ENCODE measurements around the gene MYL1.

MYL1 gene

DNA sequence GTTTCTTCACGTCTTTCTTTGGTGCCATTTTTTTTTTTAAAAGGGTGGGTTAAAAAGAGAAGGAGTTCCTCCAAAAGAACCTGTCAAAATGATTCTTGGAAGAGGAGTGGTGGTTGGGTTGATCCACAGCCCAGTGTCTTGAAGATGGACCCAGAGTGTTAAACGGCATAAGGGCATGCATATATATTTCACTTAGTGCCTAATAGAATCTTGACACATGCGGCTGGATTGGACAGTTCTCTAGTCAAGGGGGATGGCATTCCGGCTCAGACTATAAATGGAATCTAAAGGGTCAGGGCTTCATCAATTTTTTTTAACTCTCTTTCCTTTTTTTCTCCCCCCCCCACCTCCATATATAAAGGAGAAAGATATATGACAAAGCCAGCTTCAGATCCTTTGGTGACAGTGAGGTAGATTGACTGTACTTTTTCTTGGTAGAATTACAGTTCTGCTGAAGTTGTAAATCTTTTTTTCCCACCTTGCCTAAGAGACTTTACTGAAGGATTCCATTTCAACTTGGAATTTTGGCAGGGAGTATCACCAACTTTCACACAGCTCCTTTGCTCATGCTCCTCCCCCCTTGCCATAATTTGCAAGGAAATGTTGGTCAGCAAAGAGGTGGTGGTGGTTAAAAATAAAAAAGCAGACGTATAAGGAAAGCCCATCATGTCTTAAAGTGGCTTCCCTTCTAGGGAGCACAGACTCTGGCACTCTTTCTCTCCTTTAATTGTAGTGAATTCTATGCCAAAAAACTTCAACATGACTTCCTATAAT lies at the start of gene MYL1:
MYL1 (minus strand) TSS at position 160 of the 774 bp plus-strand sequence; CDS start at position 28, 132 bp downstream.
- DNase-seq = no peak

DNA sequence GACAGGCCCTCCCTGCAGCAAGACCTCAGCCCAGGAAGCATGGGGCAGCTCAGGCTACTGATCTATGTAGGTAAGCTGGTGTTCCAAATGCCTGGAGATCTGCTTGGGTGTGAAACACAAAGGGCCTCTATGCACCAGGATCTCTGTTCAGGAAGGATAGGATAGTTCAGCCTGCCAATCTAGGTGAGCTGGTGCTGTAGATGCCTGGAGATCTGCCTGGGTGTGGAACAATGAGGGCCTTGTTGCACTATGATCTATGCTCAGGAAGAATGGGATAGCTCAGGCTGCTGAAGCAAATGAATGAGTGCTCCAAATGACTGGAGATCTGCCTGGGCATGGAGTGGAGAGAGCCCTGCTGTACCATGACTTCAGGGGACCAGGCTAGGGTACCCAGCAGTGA lies 48.9 kb upstream of the MYL1 start:
- no peak for DNase-seq

DNA sequence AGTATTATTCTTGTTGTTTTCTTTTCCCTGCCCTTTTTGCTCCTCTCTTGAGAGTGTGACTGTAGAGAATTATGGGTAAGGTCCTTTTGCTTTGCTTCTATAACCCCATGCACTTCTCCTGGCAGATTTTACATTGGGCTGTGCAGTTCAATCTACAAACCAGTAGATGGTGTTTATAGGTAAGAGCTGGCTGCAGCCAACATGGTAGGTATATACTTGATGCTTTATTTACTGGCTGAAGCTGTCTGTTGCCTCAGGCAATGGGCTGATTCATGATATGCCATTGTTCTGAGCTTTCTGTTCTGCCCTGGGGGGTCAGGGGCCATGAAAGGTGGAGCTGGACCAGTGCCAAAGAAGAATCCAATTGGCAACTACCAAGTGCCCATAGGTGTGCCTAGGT lies 48.3 kb upstream of the MYL1 start:
- no peak for DNase-seq

DNA sequence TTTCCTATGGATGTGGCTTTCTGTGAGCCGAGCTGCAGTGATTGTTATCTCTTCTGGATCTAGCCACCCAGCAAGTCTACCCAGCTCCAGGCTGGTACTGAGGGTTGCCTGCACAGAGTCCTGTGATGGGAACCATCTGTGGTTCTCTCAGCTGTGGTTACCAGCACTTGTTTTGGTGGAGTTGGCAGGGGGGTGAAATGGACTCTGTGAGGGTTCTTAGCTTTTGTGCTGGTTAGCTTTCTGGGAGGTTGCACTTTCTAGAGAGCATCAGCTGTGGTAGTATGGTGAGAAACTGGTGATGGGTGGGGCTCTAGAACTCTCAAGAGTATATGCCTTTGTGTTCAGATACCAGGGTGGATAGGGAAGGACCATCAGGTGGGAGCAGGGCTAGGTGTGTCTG lies 45.4 kb upstream of the MYL1 start:
- DNase-seq = no peak

DNA sequence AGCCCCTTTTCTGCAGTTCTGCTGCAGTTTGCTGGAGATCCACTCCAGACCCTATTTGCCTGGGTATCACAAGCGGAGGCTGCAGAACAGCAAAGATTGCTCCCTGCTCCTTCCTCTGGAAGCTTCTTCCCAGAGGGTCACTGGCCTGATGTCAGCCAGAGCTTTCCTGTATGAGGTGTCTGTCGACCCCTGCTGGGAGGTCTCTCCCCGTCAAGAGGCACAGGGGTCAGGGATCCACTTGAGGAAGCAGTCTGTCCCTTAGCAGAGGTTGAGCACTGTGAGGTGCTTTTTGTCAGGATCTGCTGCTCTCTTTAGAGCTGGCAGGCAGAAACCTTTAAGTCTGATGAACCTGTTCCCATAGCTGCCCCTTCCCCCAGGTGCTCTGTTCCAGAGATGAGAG lies 42.0 kb upstream of the MYL1 start:
- DNase-seq = no peak

DNA sequence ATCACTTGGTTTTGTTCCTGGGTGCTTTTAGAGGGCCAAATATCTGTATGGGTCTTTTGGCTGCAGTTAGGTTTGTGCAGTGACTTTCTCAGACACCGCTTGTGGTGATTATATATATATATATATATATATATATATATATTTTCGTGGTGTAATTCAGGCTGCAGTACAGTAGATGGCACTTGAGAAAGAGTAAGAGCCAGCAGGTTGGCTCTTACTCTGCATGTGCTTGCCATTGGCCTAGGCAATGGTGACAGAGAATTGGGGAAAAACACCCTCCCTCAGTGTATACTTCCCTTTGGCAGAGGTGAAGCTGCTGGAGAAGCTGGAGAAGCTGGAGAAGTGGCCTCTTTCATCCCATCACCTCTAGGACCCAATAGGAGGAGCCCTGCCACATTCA lies 22.2 kb upstream of the MYL1 start:
- DNase-seq = no peak

DNA sequence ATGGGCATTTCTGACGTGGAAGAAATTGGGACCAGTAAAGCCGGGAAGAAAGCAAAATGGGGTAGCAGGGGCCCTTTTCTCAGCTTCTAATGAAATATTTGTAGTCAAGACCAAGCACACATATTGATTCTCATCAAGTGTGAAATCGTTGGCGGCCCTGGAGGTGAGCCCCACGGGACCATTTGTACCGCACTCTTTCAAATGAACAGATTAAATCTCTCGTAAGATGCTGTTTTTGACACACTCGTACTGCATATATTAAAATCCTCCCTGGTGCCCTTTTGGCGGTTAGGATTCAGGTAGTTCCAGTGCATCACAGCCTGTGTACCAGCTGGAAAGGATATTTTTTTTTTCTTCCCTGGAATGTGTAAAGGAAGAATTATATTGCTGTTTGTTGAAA lies 9.9 kb upstream of the MYL1 start:
- DNase-seq = no peak

DNA sequence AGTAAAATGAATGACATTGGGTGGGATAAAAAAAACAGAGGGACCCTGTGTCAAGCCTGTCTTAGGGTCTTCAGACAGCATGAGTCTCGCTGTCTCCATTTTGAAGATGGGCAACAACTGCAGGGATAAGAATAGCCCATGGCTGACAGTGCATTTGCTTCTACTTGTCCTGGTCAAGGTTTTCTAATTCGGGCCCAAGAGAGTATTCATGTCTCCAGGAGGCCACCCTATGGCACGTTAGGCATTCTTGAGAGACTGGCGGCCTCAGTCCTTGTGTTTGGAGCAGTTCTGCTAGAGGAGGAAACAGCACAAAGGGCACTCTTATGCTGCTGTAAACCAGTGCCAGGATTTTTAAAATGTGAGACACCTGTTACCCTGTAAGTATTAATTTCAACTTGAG lies 9.5 kb upstream of the MYL1 start:
- no peak for DNase-seq

DNA sequence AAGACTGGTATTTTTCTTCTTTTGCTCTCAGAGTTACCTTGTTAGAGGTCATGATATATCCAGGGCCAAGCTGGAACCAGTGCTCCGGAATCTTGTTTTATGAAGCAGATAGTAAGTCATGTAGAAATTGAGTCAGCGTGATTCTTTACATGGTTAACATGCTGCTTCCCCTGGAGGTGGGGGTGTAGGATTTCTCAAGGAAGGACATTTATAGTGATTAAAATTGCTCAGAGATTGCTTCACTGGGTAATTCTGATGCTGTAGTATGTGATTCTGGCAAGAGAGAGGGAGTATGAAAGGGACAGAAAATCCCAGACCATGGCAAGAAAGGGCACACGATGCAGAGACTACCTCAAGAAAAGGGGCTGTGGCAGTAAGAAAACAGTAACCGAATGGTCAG lies 8.0 kb upstream of the MYL1 start:
- no peak for DNase-seq

DNA sequence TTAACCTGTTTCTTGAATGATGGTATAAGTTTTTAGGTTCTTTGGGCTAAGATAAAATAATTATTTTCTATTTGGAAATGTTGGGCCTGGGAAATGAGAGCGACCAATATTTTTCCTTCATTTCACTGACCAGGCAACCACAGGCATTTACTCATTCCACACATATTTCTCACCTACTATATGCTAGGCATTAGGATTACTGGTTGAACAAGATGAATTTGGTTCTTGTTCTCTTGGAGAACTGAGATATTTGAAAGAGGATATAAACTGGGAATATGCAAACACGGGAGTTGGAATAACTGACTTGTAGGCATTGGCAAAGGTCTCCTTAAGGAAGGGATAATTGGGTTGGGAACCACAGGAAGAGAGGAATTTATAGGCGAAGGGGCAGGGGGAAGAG lies 3.9 kb upstream of the MYL1 start:
- no peak for DNase-seq

DNA sequence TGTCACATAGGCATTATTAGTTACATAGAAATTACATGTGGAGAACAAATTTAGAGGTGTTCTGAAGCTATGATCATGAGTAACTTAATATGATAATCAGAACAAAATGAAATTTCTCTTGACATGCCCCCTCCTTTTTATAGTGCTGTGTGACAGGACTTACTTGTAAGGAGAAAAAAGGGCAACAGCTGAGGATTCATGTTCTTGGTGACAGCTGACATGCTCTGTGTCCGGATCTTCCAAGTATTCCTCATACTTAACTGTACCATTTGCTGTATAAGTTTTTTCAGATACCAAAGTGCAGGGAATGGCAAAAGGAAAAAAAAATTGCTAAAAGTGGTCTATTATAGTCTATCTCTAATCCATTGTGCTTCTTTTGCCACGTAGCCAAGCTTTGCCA lies 3.5 kb upstream of the MYL1 start:
- no peak for DNase-seq

DNA sequence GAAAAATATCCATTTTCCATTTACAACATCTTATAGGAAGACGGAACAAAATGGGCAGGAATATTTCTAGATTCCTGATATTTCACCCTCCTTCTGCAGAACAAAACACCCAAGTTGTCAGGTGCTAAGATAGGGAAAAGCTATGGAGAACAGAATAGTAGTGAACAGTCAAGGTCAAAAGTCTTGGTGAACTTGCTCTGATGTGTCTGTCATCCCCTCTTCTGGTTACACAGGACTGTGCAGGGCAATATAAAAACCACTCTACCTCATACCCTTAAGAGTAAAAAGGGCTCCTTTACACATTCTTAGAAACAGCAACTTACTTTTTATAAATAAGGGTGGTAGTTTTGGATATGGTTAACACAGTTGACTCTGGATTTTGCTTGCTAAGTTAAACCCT lies 4.4 kb downstream of the MYL1 start:
- DNase-seq = no peak

DNA sequence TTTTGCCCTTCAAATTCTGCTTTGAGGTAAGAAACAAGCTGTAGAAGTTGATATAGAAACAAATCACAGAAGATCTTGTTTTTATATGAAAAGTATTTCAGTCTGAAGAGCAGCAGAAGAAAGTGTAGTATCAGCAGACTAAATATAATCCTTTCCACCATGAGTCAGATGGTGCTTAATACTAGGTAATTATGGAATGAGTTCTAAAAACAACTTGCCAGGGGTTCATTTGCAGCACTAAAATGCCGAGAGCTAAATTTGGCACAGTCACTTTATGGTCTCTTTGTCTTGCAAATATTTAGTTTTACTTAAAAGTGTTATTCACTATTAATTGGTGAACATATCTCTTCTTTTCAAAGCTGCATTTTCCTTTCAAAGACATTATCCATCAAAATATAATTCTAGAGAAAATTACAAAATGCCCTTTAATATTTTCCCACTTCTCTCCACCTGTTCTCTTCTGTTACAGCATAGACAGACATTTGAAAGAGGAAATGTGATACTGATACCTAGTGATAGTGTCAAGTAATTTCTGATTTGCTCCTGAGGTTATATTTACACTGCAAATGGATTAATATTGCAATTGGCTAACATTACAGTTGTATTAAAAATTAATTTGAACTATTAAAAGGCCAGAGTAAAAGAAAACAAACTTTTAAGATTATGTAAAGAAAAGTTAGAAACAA lies 5.3 kb downstream of the MYL1 start:
- no peak for DNase-seq

DNA sequence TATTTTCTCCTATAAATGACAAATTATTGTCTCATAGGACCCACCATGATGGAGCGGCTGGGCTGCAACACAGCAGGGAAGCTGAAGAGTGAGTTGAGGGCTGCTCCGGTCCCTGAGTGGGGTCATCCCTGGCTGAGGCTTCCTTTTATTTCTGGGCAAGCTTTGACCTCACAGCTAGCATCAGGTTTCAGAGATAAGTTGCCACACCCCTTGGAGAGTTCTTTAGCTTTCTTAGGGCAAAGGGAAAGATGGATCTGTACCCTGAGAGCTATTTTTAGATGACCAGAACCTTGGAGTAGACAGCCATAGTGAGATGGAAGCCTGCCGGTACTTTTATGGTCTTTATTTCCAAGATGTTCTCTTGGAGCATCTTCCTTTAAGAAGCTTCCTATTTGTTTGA lies 11.5 kb downstream of the MYL1 start:
- DNase-seq = no peak

DNA sequence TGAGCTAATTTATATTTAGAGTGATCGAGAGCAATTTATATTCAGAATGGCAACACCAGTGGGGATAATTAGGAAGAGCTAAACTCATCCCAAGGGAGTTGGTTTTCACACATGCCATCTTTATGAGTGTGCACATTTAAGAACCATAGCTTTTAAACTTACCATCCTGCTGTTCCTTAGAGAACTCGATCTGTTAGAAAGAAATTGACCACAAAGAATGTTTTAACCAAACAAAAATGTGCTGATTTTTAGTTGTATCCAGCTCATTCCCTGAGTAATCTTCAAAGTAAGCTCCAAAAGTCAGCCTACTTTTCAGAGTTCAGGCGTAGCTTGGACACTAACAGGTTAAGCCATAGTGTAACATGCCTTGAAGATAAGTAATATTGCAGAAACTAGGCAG lies 12.6 kb downstream of the MYL1 start:
- no peak for DNase-seq

DNA sequence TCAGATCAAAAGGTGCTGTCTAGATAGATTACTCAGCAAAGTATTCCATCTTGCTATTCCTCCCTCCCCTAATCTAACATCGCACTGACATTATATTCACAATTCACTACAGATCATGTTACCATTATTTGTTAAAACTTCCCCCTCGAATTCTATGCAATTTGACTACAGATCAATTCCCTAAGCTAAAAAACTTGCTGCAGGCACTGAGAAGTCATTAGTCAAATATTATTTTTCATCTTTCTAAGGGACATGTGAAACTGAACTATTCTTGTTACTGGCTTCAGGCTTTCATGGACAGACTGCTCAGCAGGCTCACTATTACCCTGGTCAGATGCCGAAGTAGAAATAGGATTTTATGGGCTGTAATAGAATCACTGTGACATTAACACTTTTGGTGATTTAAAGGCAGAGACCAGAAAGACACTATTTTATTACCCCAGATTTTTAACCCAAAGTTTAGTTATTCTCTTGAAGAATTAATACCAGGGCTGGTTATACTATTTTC lies 15.1 kb downstream of the MYL1 start:
- DNase-seq = no peak

DNA sequence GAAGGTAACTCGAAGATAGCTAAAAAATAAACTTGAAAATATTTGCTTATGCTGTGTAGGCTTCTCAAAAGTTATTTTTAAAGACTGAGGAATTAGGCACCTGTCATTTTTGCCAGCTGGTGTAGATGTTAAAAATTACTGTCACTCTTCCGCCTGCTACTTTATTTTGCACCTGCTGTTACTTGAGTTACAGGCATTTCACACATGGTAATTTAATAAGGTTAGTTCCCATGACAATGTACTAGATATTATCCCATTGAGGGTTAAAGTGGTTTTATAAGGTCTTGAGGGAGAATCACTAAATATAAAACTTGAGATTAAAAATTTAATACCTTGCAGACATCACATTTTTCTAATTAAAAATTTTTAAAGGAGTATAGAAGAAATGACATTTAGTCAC lies 26.6 kb downstream of the MYL1 start:
- no peak for DNase-seq

DNA sequence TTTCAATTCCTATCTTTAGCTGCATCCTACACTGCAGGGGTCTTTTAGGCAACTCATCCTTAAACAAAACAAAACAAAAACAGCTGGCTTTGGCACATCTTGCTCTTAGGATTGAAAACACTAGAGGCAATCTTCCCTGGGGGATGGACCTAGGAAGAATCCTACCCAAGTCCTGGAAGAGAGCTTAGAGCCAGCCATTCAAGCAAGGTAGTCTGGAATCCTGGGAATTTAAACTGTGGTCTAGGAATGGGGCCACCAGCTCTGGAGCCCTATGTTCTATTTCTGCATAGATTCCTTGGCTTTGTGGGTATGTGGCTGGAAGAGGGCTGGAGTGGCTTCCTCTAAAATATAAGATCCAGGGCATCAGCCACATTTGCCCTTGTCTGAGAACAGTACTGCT lies 27.7 kb downstream of the MYL1 start:
- no peak for DNase-seq

DNA sequence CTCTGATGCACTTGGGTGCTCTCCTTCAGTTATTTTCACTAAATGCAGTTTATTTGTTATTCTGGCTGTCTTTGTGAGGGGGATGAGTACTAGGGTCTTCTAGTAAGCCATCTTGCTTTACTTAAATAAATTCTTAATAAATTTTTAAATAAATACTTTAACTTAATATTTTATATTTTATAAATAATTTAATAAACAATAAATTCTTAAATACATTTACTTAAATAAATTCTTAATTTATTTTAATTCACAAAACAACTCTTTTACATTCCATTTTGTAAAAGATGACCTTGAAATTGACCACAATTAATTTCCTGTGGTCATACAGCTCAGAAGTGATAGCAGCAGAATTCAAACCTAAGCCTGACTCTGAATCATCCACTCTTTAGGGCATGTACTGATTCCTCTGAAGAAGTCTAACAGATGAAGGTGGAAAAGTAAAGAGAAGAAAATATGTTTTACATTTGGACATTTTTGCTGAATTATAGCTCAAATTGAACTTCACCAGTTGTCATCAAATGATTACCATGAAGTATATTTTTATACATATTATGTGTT lies 28.8 kb downstream of the MYL1 start:
- DNase-seq = no peak

DNA sequence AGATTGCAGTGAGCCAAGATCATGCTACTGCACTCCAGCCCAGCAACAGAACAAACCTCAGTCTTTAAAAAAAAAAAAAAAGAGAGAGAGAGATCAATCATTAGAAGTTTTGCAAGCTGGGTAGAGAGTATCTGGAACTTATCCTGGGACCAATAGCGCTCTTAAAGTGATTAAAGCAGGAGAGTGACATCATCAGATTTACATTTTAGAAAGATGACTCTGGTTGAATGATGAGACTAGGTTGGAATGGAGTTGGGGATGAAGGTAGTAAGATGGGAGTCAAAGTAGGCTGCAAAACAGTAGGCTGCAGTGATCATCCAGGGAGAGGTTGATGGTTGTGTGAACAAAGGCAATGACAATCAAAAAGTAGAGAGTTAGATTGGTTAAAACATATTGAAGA lies 37.8 kb downstream of the MYL1 start:
- DNase-seq = no peak

DNA sequence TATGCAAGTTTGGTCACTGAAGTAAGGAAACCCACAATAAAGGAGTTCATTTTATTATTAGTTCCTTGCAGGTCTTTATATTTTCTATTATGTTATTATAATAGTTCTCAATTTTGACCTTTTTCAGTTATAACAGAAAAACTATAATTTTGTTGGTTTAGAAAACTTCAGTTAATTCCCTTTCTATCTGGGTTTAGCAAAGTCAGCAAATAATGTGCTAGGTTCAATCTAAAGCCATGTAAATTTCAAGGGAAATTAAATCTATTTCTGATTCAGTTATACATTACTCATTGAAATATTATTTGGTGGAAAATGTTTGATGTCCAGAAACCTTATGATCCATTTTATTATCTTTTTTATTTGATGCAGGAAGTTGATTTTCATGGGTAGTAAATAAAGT lies 43.7 kb downstream of the MYL1 start:
- no peak for DNase-seq

DNA sequence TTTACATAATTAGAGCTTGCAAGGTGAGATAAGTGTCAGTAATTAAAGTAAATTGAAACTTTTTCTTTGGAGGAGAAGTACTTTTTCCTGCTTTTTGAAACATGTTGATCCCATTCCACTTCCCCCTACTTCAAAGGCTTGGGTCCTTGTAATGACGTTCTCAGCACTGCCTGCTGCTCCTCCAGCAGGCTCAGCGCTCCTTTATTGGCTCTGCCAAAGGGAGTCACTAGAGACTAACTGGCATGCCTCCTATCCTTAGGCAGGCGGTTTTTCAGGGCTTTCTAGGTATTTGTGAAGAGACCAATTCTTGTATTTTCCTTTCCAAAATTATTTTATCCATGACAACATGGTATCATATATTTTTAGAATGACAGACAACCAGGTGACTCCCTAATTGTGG lies 45.8 kb downstream of the MYL1 start:
- no peak for DNase-seq

DNA sequence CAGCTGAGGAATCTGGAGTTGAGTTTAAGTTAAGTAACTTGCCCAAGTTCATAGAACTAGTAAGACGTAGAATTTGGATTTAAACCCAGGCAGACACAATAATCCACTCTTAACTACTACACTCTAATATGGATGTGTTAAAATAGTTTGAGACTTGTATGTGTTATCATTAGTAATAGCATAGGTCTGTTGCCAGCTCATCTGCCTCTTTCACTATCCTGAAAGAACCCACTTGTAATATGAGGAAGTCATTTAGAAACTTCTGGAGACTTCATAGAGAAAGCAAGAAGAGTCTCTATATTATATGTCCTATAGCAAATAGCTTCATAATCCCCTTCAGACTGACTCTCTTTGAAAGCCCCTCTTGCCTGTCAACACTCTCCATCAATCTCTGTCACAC lies 46.7 kb downstream of the MYL1 start:
- DNase-seq = no peak

DNA sequence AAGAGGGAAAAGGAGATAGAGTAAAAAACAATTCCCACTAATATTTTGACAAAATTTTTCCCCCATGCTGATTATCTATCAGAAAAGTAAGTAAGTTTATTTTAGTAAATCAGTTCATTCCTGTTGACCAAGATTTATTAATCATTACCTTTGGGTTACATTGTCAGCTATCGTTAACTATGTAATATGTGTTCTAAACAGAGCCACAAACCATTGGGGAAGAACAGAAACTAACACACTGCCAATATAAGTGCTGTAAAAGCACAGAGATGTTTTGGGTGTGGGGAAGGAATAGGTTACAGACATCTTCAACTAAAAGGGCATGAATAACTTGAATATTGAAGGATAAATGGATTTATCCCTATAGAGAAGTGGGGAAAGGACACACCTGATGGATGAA lies 47.3 kb downstream of the MYL1 start:
- no peak for DNase-seq

Measured in activated T-cell treated with anti-CD3 and anti-CD28 coated beads, Interleukin-2, amount 50 U/mL, for 1 hour (primary cell).